Kidney epithelial cell (primary cell): ENCODE measurements around the gene KIF20B. TPM values are rescaled to one million over a fixed set of nuclear protein-coding genes. Genes with fewer than 3 reads are reported as not detected.

Experiments
- DNase-seq: peaks from one replicate; pipeline ENCODE4 v3.0.0-alpha.2; 2010; ENCODE audit warnings: low read depth
- H3K27me3 ChIP-seq: 2 replicates; pipeline ENCODE4 v1.6.0; 2011; ENCODE audit warnings: low read length; ENCODE audit not compliant: control insufficient read depth, insufficient read depth
- H3K36me3 ChIP-seq: 2 replicates; pipeline ENCODE4 v1.5.1; 2011; ENCODE audit warnings: low read length; ENCODE audit not compliant: control insufficient read depth, insufficient read depth
- H3K4me3 ChIP-seq: 2 replicates; pipeline ENCODE4 v1.5.1; 2011; ENCODE audit warnings: low read depth, mild to moderate bottlenecking, control low read depth, low read length
- CTCF ChIP-seq: IDR thresholded peaks from 2 replicates; pipeline ENCODE4 v1.5.1; 2011; ENCODE audit warnings: mild to moderate bottlenecking, moderate library complexity, low read length, control low read depth, inconsistent platforms; ENCODE audit not compliant: insufficient read depth, poor library complexity, severe bottlenecking
- total RNA-seq: library from RNA; depleted of rRNA; stranded (reverse); fragments of >200 nt; gene quantifications from 2 replicates; pipeline ENCODE4 v1.2.3, GENCODE V29; 2015

Gene KIF20B
- total RNA-seq, 1 donor from 2014 or later: 4.4 TPM

- Histone ChIP-seq H3K27me3 (no peaks in the 10 kb centered on the region), H3K36me3 (no peaks in the 10 kb centered on the region), H3K4me3 (no peak overlapping the region)
- TF ChIP-seq CTCF: no peak
- DNase-seq: no peak
Observed at GRCh38 chr10:89666138-89666537, 35.3 kb upstream of the KIF20B start.

- DNase-seq: no peak
- no peak for TF ChIP-seq CTCF
Observed at GRCh38 chr10:89668386-89669071, 32.9 kb upstream of the KIF20B start.

GRCh38 chr10:89669985-89670384, 31.4 kb upstream of the KIF20B start:
- TF ChIP-seq CTCF: no peak
- no peak for DNase-seq
- no peak overlapping the region for H3K4me3 ChIP-seq
- no peaks in the 10 kb centered on the region for H3K36me3 ChIP-seq
- no peaks in the 10 kb centered on the region for H3K27me3 ChIP-seq

More at GRCh38 chr10:89668386-89669071, 32.9 kb upstream of the KIF20B start:
- no peaks in the 10 kb centered on the region for H3K27me3 ChIP-seq
- H3K36me3 ChIP-seq: no peaks in the 10 kb centered on the region
- H3K4me3 ChIP-seq: no peak overlapping the region

GRCh38 chr10:89670926-89671325, 30.5 kb upstream of the KIF20B start:
- no peaks in the 10 kb centered on the region for H3K36me3 ChIP-seq
- no peak for TF ChIP-seq CTCF
- DNase-seq: no peak
- H3K4me3 ChIP-seq: no peak overlapping the region
- no peaks in the 10 kb centered on the region for H3K27me3 ChIP-seq

GRCh38 chr10:89677341-89677740, 24.0 kb upstream of the KIF20B start:
- no peak for DNase-seq
- H3K27me3 ChIP-seq: no peaks in the 10 kb centered on the region
- no peaks in the 10 kb centered on the region for H3K36me3 ChIP-seq
- H3K4me3 ChIP-seq: no peak overlapping the region
- TF ChIP-seq CTCF: no peak

- no peaks in the 10 kb centered on the region for H3K36me3 ChIP-seq
- H3K27me3 ChIP-seq: no peaks in the 10 kb centered on the region
- no peak for DNase-seq
- TF ChIP-seq CTCF: no peak
- H3K4me3 ChIP-seq: no peak overlapping the region
Observed at GRCh38 chr10:89679986-89680385, 21.4 kb upstream of the KIF20B start.
